DMS153 (cell line): Measurements from ENCODE around the gene PTPRG.

Experiments
- DNase-seq: peaks from one replicate; lab custom pipeline; 2025; lab: John Stamatoyannopoulos, UW

Gene PTPRG

DNA sequence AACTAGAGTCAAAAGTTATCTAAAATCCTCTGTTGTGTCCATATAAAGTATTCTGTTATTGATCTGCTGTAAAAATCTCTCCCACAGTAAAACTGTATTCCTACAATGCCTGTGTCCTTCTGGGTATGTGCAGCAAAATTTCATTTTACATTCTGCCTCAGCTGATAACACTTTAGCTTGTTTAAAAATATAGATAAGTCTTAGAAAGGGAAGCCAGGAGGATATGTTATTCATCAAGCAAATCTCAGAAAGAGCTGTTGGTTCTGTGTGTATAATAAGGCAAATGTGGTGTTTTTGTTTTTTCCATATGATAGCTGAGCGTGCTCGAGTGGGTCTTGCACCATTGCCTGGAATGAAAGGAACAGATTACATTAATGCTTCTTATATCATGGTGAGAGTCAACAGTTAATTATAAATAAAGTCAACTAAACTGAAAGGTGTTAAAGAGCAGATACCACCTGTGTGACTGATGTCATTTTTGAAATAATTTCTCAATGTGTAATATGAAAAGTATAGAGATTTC, 715.3 kb downstream of the PTPRG start:
- DNase-seq, result no peak

DNA sequence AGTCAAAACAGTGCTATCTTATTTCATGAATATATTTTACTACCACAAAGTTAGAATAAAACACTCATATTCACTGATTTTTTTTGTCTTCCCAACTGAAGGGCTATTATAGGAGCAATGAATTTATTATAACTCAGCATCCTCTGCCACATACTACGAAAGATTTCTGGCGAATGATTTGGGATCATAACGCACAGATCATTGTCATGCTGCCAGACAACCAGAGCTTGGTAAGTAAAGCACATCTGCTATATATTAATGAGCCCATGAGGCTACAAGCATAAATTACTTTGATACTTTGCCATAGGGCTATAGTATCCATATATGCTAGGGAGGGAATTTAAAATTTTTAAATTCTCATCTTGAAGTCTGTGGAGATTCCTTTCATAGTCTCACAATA, 716.1 kb downstream of the PTPRG start:
- no peak for DNase-seq

DNA sequence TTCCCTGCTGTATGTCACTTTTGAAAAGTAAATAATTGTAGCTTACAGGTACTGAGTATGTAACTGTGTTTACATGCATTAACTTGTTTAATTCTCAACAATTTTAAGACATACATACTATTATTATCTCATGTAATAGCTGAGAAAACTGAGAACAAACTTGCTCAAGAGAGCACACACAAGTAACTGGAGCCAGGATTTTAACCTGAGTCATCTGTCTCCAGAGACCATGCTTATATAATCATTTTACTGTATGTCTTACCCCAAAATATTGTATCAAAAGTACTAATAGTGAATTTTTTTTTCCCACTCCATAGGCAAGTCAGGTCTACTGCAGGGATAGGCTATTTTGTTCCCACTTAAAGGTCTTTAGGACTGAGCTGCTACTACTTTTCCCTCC, 716.6 kb downstream of the PTPRG start:
- no peak for DNase-seq

DNA sequence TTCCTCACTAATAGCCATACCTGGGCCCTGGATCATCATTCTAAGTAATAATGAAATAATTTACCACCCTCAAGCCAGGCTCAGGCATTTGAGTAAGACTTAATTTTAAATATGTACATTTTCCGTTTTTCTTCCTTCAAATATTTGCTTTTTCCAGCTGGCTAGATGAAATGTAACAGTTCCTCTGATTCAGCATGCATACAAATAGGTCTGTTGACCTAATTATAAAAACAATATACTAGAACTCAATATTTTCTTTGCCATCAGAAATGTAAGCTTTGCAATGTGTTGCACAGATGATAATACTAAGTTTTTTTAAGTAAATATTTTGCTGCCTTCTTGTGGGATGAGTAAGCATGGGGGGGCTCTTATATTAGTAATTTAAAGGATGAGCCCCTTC, 720.4 kb downstream of the PTPRG start:
- DNase-seq, result no peak

DNA sequence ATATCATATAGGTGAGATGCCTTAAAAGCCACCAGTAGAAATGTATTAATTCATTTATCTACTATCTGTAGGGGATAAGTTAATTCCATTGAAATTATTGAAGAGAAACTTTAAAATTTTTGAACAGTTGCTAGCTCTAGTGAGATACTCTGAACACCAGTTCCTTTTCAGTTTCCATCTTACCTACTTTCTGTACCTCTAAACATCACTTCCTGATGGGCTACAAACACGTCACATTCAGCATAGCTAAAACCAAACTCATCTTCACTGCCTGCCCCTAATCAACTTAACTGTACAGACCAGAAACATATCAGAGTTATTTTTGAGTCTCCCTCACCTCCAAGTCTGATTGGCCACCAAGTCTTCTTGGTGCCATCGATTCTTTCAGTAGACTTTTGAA, 723.1 kb downstream of the PTPRG start:
- no peak for DNase-seq

DNA sequence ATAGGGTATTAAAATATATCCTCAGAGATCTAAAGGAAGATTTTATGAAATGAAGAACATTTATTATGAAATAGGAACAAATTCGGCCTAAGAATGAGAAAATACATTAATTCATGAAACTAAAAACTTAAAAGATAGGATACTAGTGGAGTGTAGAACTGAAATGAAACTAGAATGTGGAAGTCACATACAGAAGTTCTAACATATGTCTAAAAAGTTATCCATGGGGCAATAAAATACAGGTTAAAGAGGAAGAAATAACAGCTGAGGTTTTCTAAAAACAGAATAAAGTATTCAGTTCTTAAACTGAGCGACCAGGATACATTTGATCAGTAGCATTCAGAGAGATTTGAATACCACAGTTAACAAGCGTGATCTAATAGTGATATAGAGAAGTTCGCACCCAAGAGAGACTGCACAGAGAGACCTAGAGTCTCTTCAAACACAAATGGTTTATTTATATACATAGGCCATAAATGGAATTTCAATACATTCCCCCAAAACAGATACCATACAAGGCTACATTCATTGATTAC, 726.1 kb downstream of the PTPRG start:
- no peak for DNase-seq

DNA sequence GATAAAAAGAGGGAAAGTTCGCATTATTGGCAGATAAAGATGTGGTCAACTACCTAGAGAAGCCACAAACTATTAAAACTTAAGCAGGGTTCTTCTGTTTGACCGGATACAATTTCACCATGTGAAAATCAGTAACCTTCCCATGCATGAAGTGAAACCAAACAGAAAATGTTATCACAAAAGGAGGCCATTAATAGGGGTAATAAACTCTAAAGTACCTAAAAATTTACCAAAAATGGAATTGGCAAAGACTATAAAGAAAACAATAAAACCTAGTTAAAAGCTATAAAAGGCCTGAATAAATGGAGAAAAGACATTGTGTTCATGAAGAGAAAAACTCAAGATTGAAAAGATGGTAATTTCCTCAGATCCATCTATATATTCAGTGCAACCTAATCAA, 728.6 kb downstream of the PTPRG start:
- DNase-seq, result no peak

DNA sequence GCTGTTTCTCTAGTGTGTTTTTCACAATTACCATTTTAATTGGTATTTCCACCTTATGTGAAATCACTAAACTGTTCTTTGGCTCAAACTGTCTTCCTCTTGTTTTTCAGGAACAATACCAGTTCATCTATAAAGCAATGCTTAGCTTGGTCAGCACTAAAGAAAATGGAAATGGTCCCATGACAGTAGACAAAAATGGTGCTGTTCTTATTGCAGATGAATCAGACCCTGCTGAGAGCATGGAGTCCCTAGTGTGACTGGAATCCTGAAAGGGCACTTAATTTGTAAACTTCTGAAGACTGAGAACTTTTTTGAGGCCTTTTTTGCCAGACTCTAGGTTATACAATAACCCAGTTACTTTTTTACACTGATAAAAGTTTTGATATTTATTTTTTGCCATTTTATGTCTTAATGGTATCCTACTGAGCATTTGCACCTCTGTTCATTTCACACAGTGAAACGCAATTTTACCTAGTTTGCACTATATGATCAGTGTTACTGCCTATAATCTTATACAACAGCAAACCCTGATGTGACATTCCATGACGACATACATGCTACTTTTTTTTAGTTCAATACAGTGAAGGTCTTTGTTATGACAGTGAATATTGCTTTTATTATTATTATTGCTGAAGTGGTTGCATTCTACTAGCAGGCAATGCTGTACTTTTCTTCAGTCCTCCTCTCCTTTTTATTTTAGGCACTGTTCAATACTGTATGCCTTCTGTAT, 731.8 kb downstream of the PTPRG start:
- no peak for DNase-seq

DNA sequence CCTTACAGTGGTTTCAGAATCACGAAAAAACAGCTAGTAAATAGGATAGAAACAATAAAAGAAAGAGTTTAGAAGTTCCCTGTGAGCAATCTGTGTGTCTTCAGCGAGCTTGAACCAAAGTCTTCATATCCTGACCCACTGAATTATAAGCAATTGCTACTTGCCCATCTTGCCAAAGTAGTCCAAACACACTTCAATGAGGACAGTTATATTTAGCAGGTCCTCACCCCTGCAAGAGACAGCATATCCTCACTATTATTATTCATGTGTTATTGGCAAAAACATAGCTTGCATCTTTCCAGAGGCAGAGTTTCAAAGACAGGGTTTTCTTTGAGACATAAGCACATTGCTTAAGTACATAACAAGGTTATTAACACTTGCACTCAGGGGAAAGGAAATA, 734.2 kb downstream of the PTPRG start:
- DNase-seq, result no peak

DNA sequence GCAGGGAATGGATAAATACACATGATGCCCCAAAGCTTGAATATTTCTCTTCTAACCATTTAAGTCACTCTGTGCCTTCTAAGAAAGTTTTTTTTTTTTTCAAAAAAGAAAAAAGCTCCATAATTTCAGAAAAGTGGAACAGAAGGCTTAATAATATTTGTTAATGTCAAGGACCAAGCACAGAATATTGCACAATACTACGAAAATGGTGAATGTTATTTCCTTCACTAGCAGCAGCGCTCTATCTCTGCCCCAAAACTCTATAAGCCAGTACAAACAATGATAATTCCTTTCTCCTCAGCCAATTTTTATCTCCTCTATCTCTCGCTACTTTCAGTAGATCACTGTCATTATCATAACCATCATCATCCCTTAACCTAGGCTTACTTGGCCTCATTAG, 739.2 kb downstream of the PTPRG start:
- DNase-seq, result no peak

DNA sequence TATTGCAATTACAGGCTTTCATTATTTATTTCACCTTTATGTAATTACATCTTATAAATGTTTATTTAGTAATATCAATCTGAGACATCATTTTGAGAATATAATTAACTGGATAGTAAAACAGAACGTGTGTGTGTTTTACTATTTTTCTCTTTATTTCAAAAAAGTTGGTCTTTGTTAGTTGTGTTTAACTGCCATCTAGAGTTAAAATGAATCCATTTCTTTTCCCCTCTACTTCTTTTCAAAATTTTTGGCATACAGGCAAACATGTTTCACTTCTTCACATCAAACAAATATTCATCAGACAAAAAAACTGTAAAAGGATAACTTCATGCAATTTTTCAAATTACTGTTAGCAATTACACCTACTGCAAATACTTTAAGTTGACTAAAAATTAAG, 750.8 kb downstream of the PTPRG start:
- no peak for DNase-seq

DNA sequence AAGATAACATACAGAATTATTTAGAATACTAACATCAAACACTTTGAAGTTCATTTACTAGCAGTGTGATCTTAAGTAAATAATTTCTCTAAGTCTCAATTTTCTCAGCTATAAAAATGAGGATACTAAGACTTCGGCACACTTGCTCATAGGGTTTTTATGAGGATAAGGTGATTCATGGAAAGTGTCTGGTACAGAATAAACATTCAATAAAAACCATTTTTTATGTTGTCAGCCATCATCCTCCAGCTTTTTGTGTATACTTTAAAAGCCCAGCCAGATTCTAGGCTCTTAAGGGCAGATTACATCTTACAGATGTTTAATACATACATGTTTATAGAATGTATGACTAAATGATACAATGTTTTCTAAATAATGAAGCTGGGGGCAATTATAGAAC, 755.2 kb downstream of the PTPRG start:
- DNase-seq, result no peak

DNA sequence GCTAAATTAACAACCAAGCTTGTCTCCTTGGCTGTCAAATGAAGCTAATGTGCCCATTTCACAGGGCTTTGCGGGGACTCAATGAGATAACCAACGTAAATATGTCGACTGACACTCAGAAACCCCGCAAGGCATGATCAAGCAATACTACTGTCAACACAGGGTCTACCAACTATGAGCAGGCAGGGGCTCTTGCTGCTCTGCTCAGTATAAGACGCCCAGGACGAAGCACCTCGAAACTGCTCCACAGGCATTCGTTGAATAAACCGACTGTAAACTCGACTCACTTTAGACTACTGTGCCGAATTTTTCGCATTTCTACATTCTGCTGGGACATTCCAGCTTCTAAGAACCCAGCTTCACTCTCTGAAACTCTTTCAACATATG, 757.0 kb downstream of the PTPRG start:
- DNase-seq, result no peak

DNA sequence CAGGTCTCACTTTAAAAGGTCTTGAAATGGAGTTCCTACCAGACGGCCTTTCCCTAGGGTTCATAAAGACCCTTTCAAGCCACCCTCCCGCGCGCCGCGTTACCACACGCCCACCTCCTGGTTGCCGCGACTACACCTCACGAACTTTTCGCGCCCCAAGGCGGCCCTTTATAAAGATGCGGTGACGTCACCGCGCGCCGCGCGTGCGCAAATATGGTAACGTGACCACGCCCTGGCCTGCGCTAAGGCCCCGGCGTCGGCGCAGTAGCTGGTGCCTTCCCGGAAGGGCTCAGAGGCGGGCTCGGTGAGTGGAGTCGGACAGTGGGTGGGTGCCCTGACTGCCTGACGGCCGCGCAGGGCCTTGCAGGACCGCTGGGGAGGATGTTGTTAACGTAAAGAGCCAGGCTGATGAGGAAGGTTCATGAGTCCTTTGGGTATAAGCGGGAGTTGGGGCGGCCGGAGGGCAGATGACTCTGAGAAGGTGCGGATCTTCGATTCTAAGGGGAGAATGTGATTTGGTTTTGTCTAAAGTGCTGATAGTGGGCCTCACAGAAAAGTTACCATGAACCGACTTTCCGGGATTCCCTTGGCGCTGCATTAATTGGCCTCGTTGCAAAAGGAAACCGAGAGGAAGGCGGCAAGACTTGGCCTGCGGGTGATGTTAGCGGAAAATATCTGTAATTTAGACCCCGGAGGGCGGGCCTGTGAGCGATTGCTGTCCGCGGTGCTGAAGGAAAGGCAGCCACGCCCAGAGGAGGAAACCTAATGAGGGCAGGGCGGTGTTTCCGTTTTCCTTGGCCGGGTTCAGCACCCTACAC, 757.6 kb downstream of the PTPRG start:
- peak; percentile 64 for DNase-seq

DNA sequence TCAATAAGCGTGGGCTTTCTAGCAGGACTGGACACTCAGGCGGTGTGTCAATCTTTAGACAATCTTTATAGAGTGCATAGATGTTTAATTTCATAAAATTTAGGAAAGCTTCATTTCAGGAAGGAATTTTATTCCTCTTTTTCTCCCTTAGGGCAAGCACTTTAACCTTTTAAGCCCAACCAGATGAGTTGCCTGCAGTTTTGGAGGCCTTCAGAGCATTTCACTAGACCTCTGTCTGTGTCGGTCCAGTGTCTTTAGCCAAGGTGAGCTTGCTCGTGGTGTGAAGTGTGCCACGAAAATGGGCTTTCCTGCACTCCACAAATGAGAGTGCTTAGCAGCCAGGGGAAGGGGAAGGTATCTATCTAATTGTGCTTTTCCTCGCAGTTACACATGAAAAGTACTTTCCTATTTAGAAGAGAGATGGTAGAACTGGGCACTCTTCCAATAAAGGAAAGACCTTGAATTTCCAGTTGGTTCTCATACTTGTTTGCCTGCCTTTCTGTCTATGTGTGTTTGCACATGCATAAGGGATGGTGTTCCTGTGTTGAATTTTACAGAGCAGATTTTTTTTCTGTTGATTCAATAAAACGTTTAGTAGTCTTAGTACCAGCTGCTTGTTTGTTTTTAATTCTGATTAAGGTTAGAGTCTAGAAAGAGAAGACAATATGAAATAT, 758.3 kb downstream of the PTPRG start:
- DNase-seq, result peak; percentile 77

DNA sequence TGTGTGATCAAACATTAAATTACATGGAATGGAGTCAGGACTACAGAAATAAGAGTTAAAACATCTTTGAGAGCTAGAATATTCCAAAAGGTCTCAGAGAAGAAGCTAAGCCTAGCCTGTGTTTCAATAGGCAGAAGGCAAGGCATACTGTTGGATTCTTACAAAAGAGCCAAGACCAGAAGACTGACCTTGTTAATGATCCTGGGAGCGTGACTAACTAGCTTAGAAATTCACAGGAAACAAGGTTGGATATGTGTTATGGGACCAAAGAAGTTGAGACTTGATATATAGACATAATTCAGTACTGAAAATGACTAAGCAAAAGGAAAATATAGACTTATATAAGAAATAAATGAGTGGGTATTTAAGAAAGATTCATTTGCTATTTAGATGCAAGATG, 761.9 kb downstream of the PTPRG start:
- DNase-seq, result no peak

DNA sequence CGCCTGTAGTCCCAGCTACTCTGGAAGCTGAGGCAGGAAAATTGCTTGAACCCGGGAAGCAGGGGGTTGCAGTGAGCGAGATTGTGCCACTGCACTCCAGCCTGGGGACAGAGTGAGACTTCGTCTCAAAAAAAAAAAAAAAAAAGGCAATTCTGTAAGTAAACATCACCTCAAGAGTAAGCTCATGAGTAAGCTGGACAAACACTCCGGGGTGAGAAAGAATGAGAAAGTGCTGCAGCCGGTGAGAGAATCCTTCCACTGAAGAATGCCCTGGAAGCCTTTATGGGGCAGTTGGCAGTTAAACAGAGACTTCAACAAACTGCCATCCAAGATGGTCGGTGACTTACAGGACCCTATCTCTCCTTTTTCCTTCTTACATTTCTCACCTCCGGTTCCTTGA, 764.5 kb downstream of the PTPRG start:
- no peak for DNase-seq

DNA sequence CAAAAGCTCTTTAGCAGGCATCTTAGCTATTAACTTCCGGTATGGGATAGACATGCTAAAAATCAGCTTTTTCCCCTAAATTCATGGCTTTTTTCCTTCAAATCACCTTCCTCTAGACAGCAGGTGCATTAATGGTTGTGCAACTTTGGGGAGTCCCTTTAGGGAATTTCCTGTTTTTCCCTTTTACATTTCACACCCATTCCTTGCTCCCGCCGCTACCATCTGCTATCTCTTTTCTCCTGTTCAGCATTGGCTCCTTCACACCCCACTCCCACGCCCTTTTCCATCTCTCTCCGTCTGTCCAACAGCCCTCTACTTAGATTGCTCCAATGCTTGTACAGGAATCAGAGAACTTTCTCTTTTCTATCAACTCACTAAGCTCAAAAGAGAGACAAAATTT, 768.6 kb downstream of the PTPRG start:
- DNase-seq, result no peak

DNA sequence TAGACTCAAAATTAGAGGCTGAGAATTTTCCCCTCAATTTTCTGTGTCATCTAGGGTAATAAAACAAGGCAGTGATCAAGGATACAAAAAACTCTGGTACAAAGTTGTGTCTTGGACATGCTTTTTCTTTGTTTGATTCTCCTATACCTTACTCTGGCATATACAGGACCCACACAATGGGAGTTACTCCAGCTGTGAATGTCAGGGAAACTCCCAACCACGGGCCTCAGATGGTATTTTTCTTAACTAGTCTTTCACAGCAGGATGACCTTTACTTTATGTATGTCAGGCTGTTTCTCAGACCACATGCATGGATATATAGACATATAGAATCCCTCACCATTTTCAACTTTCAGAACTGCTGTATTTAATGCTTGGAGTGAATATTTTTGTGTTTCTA, 770.6 kb downstream of the PTPRG start:
- DNase-seq, result no peak

DNA sequence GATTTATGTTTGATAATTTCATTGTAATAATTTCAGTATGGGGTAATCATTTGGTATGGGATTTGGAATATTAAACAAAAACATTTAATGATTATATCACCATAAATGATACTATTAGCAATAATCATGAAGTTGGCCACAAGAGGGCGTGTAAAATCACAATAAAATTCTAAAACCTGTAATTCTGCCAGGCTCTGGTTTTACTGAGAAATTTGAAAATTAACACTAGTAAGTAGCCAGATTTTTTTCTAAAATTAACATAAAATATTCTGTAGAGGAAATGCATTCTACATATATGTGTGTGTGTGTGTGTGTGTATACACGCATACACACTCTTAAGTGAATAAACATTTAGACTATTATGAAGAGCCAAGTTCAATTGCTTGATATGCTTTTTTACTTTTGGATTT, 771.5 kb downstream of the PTPRG start:
- no peak for DNase-seq

DNA sequence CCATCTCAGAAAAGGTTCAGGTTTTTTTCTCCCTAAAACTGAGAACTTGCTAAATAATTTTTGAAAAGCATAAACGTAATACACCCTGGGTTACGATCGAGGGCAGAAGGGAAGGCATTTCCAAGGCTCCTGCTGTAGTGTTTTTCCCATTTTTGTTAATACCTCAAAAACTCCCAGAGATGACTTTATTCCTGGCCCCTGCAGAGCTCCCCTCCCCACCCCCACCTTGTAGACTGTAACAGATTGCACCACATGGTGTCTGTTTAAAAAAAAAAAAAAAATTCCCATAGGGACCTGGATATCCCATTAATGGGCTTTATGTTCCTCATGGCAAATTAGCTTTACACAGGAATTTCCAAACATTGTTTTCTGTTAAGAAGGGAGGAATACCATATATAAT, 773.8 kb downstream of the PTPRG start:
- no peak for DNase-seq

DNA sequence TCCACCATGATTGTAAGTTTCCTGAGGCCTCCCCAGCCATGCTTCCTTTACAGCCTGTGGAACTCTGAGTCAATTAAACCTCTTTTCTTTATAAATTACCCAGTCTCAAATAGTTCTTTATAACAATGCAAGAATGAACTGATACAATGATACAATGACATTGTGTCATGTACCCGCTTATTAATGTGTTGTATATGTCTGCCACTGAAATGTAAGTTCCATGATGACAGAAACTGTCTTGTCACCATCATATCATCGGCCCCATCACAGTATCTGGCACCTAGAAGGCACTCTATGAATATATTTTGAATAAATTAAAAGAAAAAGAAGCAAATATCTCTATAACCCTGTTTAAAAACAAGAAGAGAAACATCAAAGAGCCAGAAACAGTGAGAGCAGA, 782.4 kb downstream of the PTPRG start:
- DNase-seq, result no peak
